BE2C (cell line): ENCODE results near the gene TCEANC.

Experiments
- DNase-seq: peaks from one replicate; pipeline ENCODE4 v3.0.0-alpha.2; 2020
- H3K27me3 ChIP-seq: fragments of 250-450 bp; sonication (Bioruptor Pico); 2 replicates; pipeline ENCODE4 v1.5.1; 2020; ENCODE audit warnings: mild to moderate bottlenecking
- H3K36me3 ChIP-seq: fragments of 250-450 bp; sonication (Bioruptor Pico); 2 replicates; pipeline ENCODE4 v1.5.1; 2020; ENCODE audit warnings: mild to moderate bottlenecking
- H3K4me1 ChIP-seq: fragments of 250-450 bp; sonication (Bioruptor Pico); 2 replicates; pipeline ENCODE4 v1.5.1; 2020
- H3K4me3 ChIP-seq: 2 replicates; pipeline ENCODE4 v1.5.1; 2011; ENCODE audit warnings: low read depth, low read length
- H3K9me3 ChIP-seq: fragments of 250-450 bp; sonication (Bioruptor Pico); 2 replicates; pipeline ENCODE4 v1.5.1; 2020
- TF ChIP-seq, protein P1 (sequence below): IDR thresholded peaks from 2 replicates; pipeline ENCODE4 v1.5.1; 2012; ENCODE audit warnings: mild to moderate bottlenecking, low read depth, low read length

Gene TCEANC

DNA sequence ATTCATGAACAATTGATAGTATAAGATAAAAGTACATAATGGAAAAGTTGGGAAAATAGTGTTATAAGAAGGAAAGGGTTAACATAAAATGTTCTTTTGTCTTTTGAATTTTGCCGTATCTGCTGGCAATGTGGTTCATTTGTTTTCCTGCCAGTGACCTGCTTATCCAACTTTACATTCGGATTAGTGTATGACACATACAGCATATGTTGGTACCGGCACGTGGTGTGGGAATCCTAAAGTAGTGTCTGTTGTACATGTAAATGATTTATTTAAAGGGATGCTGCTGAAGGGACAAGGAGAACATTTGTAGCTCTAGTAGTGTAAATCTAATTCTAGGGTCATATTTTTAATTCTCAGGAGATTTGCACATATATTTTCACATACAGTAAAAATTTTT lies 47.4 kb downstream of the TCEANC start:
- Histone ChIP-seq H3K36me3 (no peaks in the 10 kb centered on the region), H3K9me3 (no peaks in the 10 kb centered on the region), H3K4me3 (no peak overlapping the region), H3K27me3 (no peaks in the 10 kb centered on the region), H3K4me1 (no peaks in the 10 kb centered on the region)
- TF ChIP-seq, protein P1, sequence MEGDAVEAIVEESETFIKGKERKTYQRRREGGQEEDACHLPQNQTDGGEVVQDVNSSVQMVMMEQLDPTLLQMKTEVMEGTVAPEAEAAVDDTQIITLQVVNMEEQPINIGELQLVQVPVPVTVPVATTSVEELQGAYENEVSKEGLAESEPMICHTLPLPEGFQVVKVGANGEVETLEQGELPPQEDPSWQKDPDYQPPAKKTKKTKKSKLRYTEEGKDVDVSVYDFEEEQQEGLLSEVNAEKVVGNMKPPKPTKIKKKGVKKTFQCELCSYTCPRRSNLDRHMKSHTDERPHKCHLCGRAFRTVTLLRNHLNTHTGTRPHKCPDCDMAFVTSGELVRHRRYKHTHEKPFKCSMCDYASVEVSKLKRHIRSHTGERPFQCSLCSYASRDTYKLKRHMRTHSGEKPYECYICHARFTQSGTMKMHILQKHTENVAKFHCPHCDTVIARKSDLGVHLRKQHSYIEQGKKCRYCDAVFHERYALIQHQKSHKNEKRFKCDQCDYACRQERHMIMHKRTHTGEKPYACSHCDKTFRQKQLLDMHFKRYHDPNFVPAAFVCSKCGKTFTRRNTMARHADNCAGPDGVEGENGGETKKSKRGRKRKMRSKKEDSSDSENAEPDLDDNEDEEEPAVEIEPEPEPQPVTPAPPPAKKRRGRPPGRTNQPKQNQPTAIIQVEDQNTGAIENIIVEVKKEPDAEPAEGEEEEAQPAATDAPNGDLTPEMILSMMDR, result no peak
- no peak for DNase-seq

DNA sequence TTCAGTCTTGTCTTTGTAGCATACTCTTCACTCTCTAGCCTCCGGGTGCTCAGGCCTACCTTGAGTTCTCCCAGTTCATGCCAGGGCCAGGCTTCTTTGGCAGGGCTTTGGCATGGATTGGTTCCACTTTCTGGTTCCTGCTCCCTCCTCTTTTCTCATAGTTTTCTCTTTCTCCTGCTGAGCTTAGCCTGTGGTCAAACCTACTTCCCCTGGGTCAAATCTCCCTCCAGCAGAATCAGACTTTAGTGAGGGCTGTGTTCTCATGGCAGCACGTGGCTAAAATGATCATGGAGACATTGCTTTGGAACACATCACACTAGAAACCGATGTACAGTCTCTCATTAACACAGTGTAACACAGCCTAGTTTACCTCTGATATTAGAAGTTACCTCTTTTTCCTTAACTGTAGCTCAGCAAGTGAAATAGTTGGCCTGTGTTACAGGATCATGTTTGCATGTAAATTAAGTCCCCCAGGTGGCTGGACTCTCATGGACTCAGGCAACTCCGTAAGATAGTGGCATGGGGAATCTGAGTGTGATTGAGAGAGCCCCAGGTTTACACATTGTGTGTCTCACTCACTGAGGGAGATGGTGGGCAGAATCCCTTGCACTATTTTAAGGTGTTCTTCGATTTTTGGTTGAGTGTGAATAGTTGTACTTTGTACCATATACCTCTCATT lies 49.3 kb downstream of the TCEANC start:
- Histone ChIP-seq H3K4me1 (no peaks in the 10 kb centered on the region), H3K36me3 (no peaks in the 10 kb centered on the region), H3K27me3 (no peaks in the 10 kb centered on the region), H3K4me3 (no peak overlapping the region), H3K9me3 (no peaks in the 10 kb centered on the region)
- DNase-seq, result no peak
- TF ChIP-seq, protein P1, result no peak

DNA sequence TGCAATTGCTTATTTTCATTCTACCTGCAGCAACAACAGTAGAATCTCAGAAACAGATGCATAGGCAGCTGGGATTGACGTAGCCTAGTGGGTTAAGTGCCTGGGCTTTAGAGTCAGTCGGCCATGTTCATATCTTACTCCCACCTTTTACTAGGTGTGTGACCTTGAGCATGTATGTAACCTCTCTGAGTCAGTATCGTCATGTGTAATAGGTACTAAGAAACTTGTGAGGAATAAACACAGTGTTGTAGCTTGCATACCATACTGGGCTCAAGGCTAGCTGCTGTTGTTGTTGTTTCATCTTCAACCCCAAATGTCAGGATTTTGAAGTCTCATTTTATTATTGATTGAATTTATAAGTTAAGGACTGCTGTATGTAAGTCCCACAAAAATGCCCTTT lies 50.2 kb downstream of the TCEANC start:
- H3K27me3 ChIP-seq, result no peaks in the 10 kb centered on the region
- H3K4me3 ChIP-seq, result no peak overlapping the region
- no peaks in the 10 kb centered on the region for H3K36me3 ChIP-seq
- no peaks in the 10 kb centered on the region for H3K4me1 ChIP-seq
- DNase-seq, result no peak
- TF ChIP-seq, protein P1, result no peak
- no peaks in the 10 kb centered on the region for H3K9me3 ChIP-seq

DNA sequence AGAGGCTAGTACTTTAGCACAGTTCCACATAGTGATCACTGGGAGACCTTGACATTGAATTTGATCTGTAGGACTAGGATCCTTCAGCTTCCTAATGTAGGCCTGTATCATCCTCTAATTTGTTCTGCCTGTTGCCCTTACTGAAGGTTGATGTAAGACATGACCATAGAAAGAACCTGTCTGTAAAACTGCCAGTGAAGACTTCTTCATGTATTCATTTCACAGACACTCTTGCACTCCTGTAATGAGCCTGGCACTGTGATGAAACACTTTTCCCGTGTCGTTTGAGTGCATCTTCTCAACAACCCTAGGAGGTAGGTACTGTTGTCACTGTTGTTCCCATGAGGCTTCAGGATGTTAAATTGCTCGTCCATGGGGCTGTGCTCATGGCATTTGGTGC lies 50.6 kb downstream of the TCEANC start:
- no peaks in the 10 kb centered on the region for H3K9me3 ChIP-seq
- H3K4me3 ChIP-seq, result no peak overlapping the region
- TF ChIP-seq, protein P1, result no peak
- H3K36me3 ChIP-seq, result no peaks in the 10 kb centered on the region
- no peaks in the 10 kb centered on the region for H3K4me1 ChIP-seq
- H3K27me3 ChIP-seq, result no peaks in the 10 kb centered on the region
- DNase-seq, result no peak

DNA sequence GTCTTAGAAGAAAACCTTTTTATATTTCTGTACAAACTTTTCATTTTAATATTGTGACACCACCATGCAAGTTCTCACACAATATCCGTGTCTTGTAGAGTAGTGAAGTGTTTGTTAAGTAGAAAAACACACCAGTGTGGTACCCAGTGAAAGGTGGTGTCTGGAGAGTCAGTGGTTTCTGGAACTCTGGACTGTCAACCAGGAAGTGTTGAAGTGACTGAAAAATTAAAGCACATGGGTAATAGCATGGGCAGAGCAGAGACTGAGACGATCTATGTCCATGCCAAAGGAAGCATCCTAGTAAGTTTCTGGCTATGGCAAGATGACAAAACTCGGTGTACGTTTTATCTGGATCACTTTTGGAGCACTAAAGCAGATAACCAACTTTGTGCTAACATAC lies 58.2 kb downstream of the TCEANC start:
- no peaks in the 10 kb centered on the region for H3K9me3 ChIP-seq
- no peak for DNase-seq
- no peaks in the 10 kb centered on the region for H3K4me1 ChIP-seq
- H3K4me3 ChIP-seq, result no peak overlapping the region
- H3K27me3 ChIP-seq, result no peaks in the 10 kb centered on the region
- TF ChIP-seq, protein P1, result no peak
- peaks cover 12% of the 10 kb centered on the region; the same call in 1 of the 2 replicates for H3K36me3 ChIP-seq
